Loucy (cell line): Measurements from ENCODE around the gene MAPRE2.

ENCODE experiments used
- CTCF ChIP-seq: fragments of 200-600 bp; sonication (generic); conservative IDR thresholded peaks from 2 replicates; pipeline ENCODE4 v1.5.1; 2014; ENCODE audit warnings: mild to moderate bottlenecking, antibody characterized with exemption, low read length
- EZH2phosphoT487 ChIP-seq: fragments of 200-600 bp; IDR thresholded peaks from 2 replicates; pipeline ENCODE4 v1.6.1; 2018; ENCODE audit warnings: antibody characterized with exemption, mild to moderate bottlenecking, moderate library complexity, borderline replicate concordance

GRCh38 chr18:35136885-35137284, 95.7 kb downstream of the MAPRE2 start:
- TF ChIP-seq CTCF (no peak), EZH2phosphoT487 (no peak)
